Esophagus (tissue), 2 donors: Measurements from ENCODE around the gene ITGA11. TPM values are rescaled to one million over a fixed set of nuclear protein-coding genes. Genes with fewer than 3 reads are reported as not detected.

Experiments used
- H3K27ac ChIP-seq, 2 donors: one replicate each; pipeline ENCODE4 v1.5.1; 2013; ENCODE audit warnings: low read depth in 2 of 2, mild to moderate bottlenecking in 2 of 2, inconsistent platforms in 1 of 2, low read length in 1 of 2, moderate library complexity in 1 of 2
- H3K27me3 ChIP-seq, 2 donors: one replicate each; pipeline ENCODE4 v1.6.1; 2013; ENCODE audit warnings: low read length in 2 of 2, control low read depth in 1 of 2, mild to moderate bottlenecking in 1 of 2; ENCODE audit not compliant: insufficient read depth in 2 of 2, control insufficient read depth in 1 of 2
- H3K36me3 ChIP-seq, 2 donors: one replicate each; pipeline ENCODE4 v1.6.1; 2013; ENCODE audit warnings: low read length in 1 of 2; ENCODE audit not compliant: control insufficient read depth in 2 of 2, insufficient read depth in 2 of 2
- H3K4me1 ChIP-seq, 2 donors: one replicate each; pipeline ENCODE4 v1.6.1; 2013; ENCODE audit warnings: low read length in 1 of 2; ENCODE audit not compliant: control insufficient read depth in 2 of 2, insufficient read depth in 2 of 2
- H3K4me3 ChIP-seq, 2 donors: one replicate each; pipeline ENCODE4 v1.5.1; 2013; ENCODE audit warnings: low read length in 2 of 2, mild to moderate bottlenecking in 2 of 2, low read depth in 1 of 2, moderate library complexity in 1 of 2
- H3K9me3 ChIP-seq, 2 donors: one replicate each; pipeline ENCODE4 v1.6.1; 2013; ENCODE audit warnings: mild to moderate bottlenecking in 2 of 2, low read depth in 1 of 2, low read length in 1 of 2, moderate library complexity in 1 of 2; ENCODE audit not compliant: control insufficient read depth in 2 of 2, insufficient read depth in 1 of 2
- WGBS, 2 donors: extraction: QIAGEN DNeasy Blood & Tissue Kit; methylation state at CpG; one replicate each; pipeline ENCODE4 v1.1.7; 2013; 5-methylcytosine and 5-hydroxymethylcytosine counted together
- polyA plus RNA-seq, 2 donors: library from polyadenylated mRNA; stranded (reverse); fragments of 200-250 nt; gene quantifications; one replicate each; pipeline ENCODE4 v1.2.3, GENCODE V29; 2013
- donor health status: healthy with polysubstance abuse.
- donor health status: Bipolar disorder and iron deficiency.

Gene ITGA11
- polyA plus RNA-seq, 2 donors, result 0.14 to 0.45 TPM

GRCh38 chr15:68312701-68313204 is 119.2 kb downstream of the ITGA11 start:
- Histone ChIP-seq H3K4me1 (no peaks in the 10 kb centered on the region), H3K4me3 (no peak overlapping the region), H3K9me3 (no peaks in the 10 kb centered on the region), H3K27ac (no peak overlapping the region), H3K27me3 (no peaks in the 10 kb centered on the region), H3K36me3 (peaks cover 0 to 1% of the 10 kb centered on the region in 2 donors)
- WGBS, 2 donors, result 63 to 76% methylated on average over 17 to 18 of the region's 18 CpGs

DNA sequence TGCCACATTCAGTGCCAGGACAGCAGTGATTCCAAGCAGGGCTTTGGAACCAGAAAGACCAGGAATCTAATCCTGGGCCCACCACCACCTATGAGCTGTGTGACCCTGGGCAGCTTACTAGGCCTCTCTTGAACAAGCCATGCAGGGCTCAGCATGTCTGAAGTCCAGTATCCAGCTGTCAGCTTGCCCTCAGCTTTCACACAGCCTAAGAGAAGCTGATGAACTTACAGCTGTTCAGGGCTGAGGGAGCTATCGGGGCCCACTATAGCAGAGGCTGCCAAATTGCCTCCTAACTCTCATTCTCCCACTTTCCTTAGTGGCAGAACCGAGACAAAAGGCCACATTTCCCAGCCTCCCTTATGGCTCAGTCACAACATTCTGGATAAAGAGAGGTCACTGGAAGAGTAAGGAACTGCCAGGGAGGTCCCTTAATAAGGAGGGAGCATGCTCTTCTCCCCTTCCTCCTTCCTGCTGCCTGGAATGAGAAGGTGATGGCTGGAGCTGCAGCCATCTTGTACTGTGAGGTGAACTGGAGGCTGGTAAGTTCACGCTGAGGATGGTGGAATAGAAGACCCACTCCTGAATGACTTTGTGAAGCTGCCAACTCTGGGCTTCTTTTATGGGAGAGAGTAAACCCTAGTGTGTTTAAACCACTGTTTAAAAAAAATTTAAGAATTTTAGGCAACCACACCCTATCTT is 120.0 kb downstream of the ITGA11 start:
- Histone ChIP-seq H3K36me3 (no peaks in the 10 kb centered on the region), H3K27ac (no peak overlapping the region), H3K27me3 (no peaks in the 10 kb centered on the region), H3K4me1 (no peaks in the 10 kb centered on the region), H3K4me3 (no peak overlapping the region), H3K9me3 (no peaks in the 10 kb centered on the region)
- 80 to 89% methylated on average over 3 of the region's 3 CpGs for WGBS, 2 donors

DNA sequence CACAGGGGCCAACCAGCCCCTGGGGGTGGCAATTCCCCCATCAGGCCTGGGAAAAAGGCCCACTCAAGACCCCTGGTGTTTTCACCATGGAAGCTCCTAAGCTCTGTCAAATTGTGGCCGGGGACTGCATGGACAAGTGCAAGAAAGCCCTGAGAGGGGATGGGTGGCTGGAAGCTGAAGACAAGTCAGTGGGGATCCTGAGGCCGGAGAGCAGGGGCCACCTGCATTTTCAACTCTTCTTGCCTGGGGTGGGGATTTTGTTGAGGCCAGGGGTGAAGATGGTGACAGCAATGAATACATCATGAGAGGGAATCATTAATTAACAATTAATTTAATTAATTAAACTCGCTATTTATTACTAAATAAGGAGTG is 120.5 kb downstream of the ITGA11 start:
- no peak overlapping the region for H3K4me3 ChIP-seq
- no peak overlapping the region for H3K27ac ChIP-seq
- no peaks in the 10 kb centered on the region for H3K4me1 ChIP-seq
- WGBS, 2 donors, result 91 to 93% methylated on average over 3 of the region's 3 CpGs
- no peaks in the 10 kb centered on the region for H3K36me3 ChIP-seq
- no peaks in the 10 kb centered on the region for H3K9me3 ChIP-seq
- H3K27me3 ChIP-seq, result no peaks in the 10 kb centered on the region

DNA sequence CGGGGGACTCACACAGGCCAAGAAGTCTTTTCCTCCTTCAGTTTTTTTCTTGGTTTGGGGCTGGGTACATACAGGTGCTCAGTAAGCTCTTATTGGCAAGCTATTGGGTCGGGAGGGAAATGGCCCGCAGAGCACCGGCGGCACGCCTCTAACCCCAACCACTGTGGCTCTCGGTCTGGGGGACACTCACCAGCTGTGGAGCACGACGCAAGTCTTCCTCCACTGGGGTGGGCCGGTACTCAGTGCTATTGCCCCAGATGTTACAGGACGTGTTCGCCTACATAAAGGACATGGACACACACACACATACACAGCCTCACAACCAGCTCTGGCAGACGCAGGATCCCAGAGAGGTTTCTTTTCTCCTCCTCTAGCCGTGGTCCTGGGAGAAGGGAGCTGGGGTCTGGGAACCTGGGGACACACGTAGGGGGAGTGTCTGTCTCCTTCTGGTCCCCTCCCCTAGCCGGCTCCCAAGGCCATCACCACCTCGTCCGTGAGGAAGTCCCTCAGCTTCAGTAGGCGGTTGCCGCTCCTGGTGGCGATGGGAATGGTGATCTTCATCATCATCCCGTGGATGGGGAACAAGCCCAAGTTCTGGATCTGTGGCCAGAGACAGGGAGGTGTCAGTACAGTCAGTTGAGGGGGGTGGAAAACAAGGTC is 121.0 kb downstream of the ITGA11 start:
- H3K36me3 ChIP-seq, result no peaks in the 10 kb centered on the region
- WGBS, 2 donors, result 87 to 89% methylated on average over 22 of the region's 22 CpGs
- H3K4me3 ChIP-seq, result no peak overlapping the region
- H3K27ac ChIP-seq, result no peak overlapping the region
- H3K4me1 ChIP-seq, result no peaks in the 10 kb centered on the region
- no peaks in the 10 kb centered on the region for H3K9me3 ChIP-seq
- H3K27me3 ChIP-seq, result no peaks in the 10 kb centered on the region

- 52 to 53% methylated on average over 7 of the region's 7 CpGs for WGBS, 2 donors
Measured at GRCh38 chr15:68310178-68310803, 121.7 kb downstream of the ITGA11 start.

DNA sequence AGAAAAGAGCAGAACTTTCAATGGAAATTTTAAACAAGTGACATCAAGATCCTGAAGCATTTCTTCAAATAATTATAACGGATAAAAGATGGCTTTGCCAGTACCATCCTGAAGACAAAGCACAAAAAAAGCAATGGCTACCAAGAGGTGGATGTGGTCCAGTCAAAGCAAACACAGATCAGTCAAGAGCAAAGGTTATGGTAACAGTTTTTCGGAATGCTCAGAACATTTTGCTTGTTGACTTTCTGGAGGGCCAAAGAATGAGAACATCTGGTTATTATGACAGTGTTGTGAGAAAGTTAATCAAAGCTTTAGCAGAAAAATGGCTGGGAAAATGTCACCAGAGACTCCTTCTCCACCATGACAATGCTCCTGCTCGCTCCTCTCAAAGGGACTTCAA is 122.9 kb downstream of the ITGA11 start:
- Histone ChIP-seq H3K27me3 (no peaks in the 10 kb centered on the region), H3K9me3 (no peaks in the 10 kb centered on the region), H3K27ac (no peak overlapping the region), H3K4me3 (no peak overlapping the region), H3K4me1 (peaks cover 0 to 2% of the 10 kb centered on the region in 2 donors), H3K36me3 (no peaks in the 10 kb centered on the region)
- 72 to 73% methylated on average over 3 of the region's 3 CpGs for WGBS, 2 donors

More at GRCh38 chr15:68310178-68310803, 121.7 kb downstream of the ITGA11 start:
- H3K27me3 ChIP-seq, result no peaks in the 10 kb centered on the region
- H3K36me3 ChIP-seq, result no peaks in the 10 kb centered on the region
- H3K27ac ChIP-seq, result no peak overlapping the region
- H3K4me1 ChIP-seq, result peaks cover 0 to 2% of the 10 kb centered on the region in 2 donors
- H3K4me3 ChIP-seq, result no peak overlapping the region
- H3K9me3 ChIP-seq, result no peaks in the 10 kb centered on the region

- no peaks in the 10 kb centered on the region for H3K36me3 ChIP-seq
- H3K27me3 ChIP-seq, result no peaks in the 10 kb centered on the region
- H3K4me1 ChIP-seq, result peaks cover 0 to 2% of the 10 kb centered on the region in 2 donors
- H3K4me3 ChIP-seq, result no peak overlapping the region
- H3K9me3 ChIP-seq, result no peaks in the 10 kb centered on the region
- 78 to 79% methylated on average over 14 of the region's 14 CpGs for WGBS, 2 donors
- H3K27ac ChIP-seq, result no peak overlapping the region
Measured at GRCh38 chr15:68307131-68307928, 124.6 kb downstream of the ITGA11 start.

DNA sequence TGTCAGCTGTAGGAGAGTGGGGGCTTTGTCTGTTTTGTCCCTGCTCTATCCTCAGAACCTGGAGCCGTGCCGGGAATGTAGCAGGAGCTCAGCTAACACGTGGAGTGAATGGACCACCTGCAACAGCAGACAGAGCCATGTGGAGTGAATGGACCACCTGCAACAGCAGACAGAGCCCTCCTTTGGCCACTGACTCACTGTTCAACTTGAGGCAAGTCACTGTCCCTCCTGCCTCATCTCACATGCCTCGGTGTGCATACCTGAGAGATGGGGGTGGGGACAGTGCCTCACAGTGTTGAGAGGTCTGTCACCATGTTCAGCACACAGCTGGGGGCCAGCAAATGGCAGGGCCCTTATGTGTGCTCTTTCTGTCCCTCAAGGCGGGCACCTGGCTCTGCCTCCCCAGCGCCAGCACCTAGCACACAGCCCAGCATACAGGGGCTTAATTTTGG is 126.5 kb downstream of the ITGA11 start:
- no peak overlapping the region for H3K4me3 ChIP-seq
- H3K9me3 ChIP-seq, result no peaks in the 10 kb centered on the region
- H3K27me3 ChIP-seq, result no peaks in the 10 kb centered on the region
- no peaks in the 10 kb centered on the region for H3K36me3 ChIP-seq
- WGBS, 2 donors, result 60 to 63% methylated on average over 6 of the region's 6 CpGs
- H3K27ac ChIP-seq, result no peak overlapping the region
- peaks cover 0 to 2% of the 10 kb centered on the region in 2 donors for H3K4me1 ChIP-seq
